Trophoblast cell (in vitro differentiated cells and primary cell): ENCODE data around the gene KIRREL2. TPM values are rescaled to one million over a fixed set of nuclear protein-coding genes. Genes with fewer than 3 reads are reported as not detected.

Source experiments
- DNase-seq, 2 donors: peaks; one replicate each; pipeline ENCODE4 v3.0.0-alpha.2; 2016
- H2AFZ ChIP-seq: 2 replicates; pipeline ENCODE4 v1.6.1; 2013; ENCODE audit warnings: low read length, moderate library complexity, mild to moderate bottlenecking; ENCODE audit not compliant: insufficient read depth, poor library complexity
- H2AK5ac ChIP-seq: 2 replicates; pipeline ENCODE4 v1.6.1; 2013; ENCODE audit warnings: mild to moderate bottlenecking, low read length
- H2BK120ac ChIP-seq: 2 replicates; pipeline ENCODE4 v1.6.1; 2013; ENCODE audit warnings: low read length, mild to moderate bottlenecking, moderate library complexity; ENCODE audit not compliant: insufficient read depth, poor library complexity
- H2BK12ac ChIP-seq: 2 replicates; pipeline ENCODE4 v1.6.1; 2013; ENCODE audit warnings: mild to moderate bottlenecking, low read length, moderate library complexity
- H2BK5ac ChIP-seq: 2 replicates; pipeline ENCODE4 v1.6.1; 2013; ENCODE audit warnings: low read length, low read depth, moderate library complexity, mild to moderate bottlenecking; ENCODE audit not compliant: poor library complexity
- H3K14ac ChIP-seq: 2 replicates; pipeline ENCODE4 v1.6.1; 2013; ENCODE audit warnings: mild to moderate bottlenecking, low read length
- H3K18ac ChIP-seq: 2 replicates; pipeline ENCODE4 v1.6.1; 2013; ENCODE audit warnings: mild to moderate bottlenecking, low read length
- H3K23ac ChIP-seq: 2 replicates; pipeline ENCODE4 v1.6.1; 2013; ENCODE audit warnings: low read length
- H3K27ac ChIP-seq: 2 replicates; pipeline ENCODE4 v1.5.1; 2013; ENCODE audit warnings: low read depth, mild to moderate bottlenecking, inconsistent platforms, low read length, moderate library complexity
- H3K27me3 ChIP-seq: 2 replicates; pipeline ENCODE4 v1.6.1; 2013; ENCODE audit warnings: inconsistent platforms, mild to moderate bottlenecking, low read length, moderate library complexity; ENCODE audit not compliant: insufficient read depth
- H3K36me3 ChIP-seq, 2 experiments: 1 replicate in 1 of 2; 2 replicates in 1 of 2; pipeline ENCODE4 v1.6.1; 2013; ENCODE audit warnings: low read length in 2 of 2, mild to moderate bottlenecking in 2 of 2, moderate library complexity in 1 of 2; ENCODE audit not compliant: insufficient read depth in 2 of 2, control insufficient read depth in 1 of 2
- H3K4ac ChIP-seq: 2 replicates; pipeline ENCODE4 v1.6.1; 2013; ENCODE audit warnings: low read depth, mild to moderate bottlenecking, low read length, moderate library complexity
- H3K4me1 ChIP-seq, 2 experiments: 1 replicate in 1 of 2; 2 replicates in 1 of 2; pipeline ENCODE4 v1.6.1; 2013; ENCODE audit warnings: low read length in 2 of 2, mild to moderate bottlenecking in 2 of 2, moderate library complexity in 1 of 2; ENCODE audit not compliant: insufficient read depth in 2 of 2, control insufficient read depth in 1 of 2
- H3K4me2 ChIP-seq: 2 replicates; pipeline ENCODE4 v1.6.1; 2013; ENCODE audit warnings: inconsistent platforms, mild to moderate bottlenecking, low read length, moderate library complexity
- H3K4me3 ChIP-seq: 2 replicates; pipeline ENCODE4 v1.5.1; 2013; ENCODE audit warnings: mild to moderate bottlenecking, low read depth, low read length, inconsistent platforms
- H3K79me1 ChIP-seq: one replicate; pipeline ENCODE4 v1.6.1; 2013; ENCODE audit warnings: low read length
- H3K79me2 ChIP-seq: 2 replicates; pipeline ENCODE4 v1.6.1; 2013; ENCODE audit warnings: low read length, mild to moderate bottlenecking; ENCODE audit not compliant: control insufficient read depth, insufficient read depth, poor library complexity
- H3K9ac ChIP-seq: 2 replicates; pipeline ENCODE4 v1.6.1; 2013; ENCODE audit warnings: mild to moderate bottlenecking, low read length
- H3K9me3 ChIP-seq: 2 replicates; pipeline ENCODE4 v1.6.1; 2013; ENCODE audit warnings: low read depth, mild to moderate bottlenecking, control low read depth, inconsistent platforms, low read length; ENCODE audit not compliant: insufficient read depth
- H4K12ac ChIP-seq: 2 replicates; pipeline ENCODE4 v1.6.1; 2013; ENCODE audit warnings: low read depth, mild to moderate bottlenecking, low read length, moderate library complexity
- H4K8ac ChIP-seq: 2 replicates; pipeline ENCODE4 v1.6.1; 2013; ENCODE audit warnings: low read depth, mild to moderate bottlenecking, low read length, moderate library complexity
- H4K91ac ChIP-seq: one replicate; pipeline ENCODE4 v1.6.1; 2013; ENCODE audit warnings: low read depth, mild to moderate bottlenecking, low read length, moderate library complexity
- WGBS: extraction: QIAGEN DNeasy Blood & Tissue Kit; methylation state at CpG from one replicate; pipeline ENCODE4 v1.1.7; 2013; ENCODE audit warnings: missing lambda C conversion rate; ENCODE audit not compliant: insufficient read length, insufficient coverage; ENCODE audit errors: extremely low coverage; 5-methylcytosine and 5-hydroxymethylcytosine counted together
- polyA plus RNA-seq: library from polyadenylated mRNA; stranded (reverse); fragments of 200-250 nt; gene quantifications from 2 replicates; pipeline ENCODE4 v1.2.3, GENCODE V29; 2013

The KIRREL2 gene
- polyA plus RNA-seq = 0.10 and 0.11 TPM in 2 replicates

DNA sequence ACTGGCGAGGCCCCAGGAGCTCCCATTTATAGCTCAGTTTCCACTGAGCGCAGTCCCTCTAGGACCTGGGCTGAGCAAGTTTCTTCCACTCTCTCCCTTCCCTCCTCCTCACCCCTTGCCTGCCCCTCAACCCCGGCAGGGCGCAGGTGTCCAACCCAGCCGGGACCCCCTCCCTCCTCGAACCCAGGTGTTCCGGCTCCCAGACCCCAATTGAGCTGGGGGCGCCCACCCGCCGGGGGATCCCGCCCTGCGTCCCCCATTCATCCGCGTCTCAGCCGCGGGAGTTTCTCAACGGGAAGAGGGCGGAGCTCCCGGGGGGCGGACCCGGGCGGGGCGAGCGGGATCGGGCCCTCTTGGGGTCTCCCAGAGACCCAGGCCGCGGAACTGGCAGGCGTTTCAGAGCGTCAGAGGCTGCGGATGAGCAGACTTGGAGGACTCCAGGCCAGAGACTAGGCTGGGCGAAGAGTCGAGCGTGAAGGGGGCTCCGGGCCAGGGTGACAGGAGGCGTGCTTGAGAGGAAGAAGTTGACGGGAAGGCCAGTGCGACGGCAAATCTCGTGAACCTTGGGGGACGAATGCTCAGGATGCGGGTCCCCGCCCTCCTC, at the start of gene KIRREL2:
Gene KIRREL2 (plus strand): TSS at position 366 of the 604 bp plus-strand sequence. CDS start 209 bp downstream, at position 575.
- Histone ChIP-seq H2AFZ (peak within 1 kb of the TSS; percentile 8), H3K4me2 (peak within 1 kb of the TSS; percentile 62), H3K14ac (no peak within 1 kb of the TSS), H4K12ac (no peak within 1 kb of the TSS), H4K91ac (no peak within 1 kb of the TSS), H3K4ac (no peak within 1 kb of the TSS), H2BK12ac (no peak within 1 kb of the TSS), H3K18ac (no peak within 1 kb of the TSS), H3K9me3 (peaks cover 2% of the 10 kb centered on the region), H2BK120ac (no peak within 1 kb of the TSS), H3K36me3 (no peaks in the 10 kb centered on the region), H3K23ac (no peak within 1 kb of the TSS), H3K27me3 (peaks cover 47% of the 10 kb centered on the region), H3K4me3 (peak within 1 kb of the TSS; percentile 27), H3K4me1 (peaks cover 6 to 9% of the 10 kb centered on the region in 2 experiments), H4K8ac (no peak within 1 kb of the TSS), H3K9ac (no peak within 1 kb of the TSS), H3K27ac (no peak within 1 kb of the TSS), H2BK5ac (no peak within 1 kb of the TSS), H3K79me1 (no peaks in the 10 kb centered on the region), H3K79me2 (no peaks in the 10 kb centered on the region), H2AK5ac (no peak within 1 kb of the TSS)
- no peak for DNase-seq
- WGBS = no CpG with 5 or more reads among the region's 42 CpGs

- DNase-seq = no peak
- Histone ChIP-seq H3K27ac (no peak overlapping the region), H3K18ac (no peak overlapping the region)
Measured at GRCh38 chr19:35807633-35808032, 49.1 kb upstream of the KIRREL2 start.

DNA sequence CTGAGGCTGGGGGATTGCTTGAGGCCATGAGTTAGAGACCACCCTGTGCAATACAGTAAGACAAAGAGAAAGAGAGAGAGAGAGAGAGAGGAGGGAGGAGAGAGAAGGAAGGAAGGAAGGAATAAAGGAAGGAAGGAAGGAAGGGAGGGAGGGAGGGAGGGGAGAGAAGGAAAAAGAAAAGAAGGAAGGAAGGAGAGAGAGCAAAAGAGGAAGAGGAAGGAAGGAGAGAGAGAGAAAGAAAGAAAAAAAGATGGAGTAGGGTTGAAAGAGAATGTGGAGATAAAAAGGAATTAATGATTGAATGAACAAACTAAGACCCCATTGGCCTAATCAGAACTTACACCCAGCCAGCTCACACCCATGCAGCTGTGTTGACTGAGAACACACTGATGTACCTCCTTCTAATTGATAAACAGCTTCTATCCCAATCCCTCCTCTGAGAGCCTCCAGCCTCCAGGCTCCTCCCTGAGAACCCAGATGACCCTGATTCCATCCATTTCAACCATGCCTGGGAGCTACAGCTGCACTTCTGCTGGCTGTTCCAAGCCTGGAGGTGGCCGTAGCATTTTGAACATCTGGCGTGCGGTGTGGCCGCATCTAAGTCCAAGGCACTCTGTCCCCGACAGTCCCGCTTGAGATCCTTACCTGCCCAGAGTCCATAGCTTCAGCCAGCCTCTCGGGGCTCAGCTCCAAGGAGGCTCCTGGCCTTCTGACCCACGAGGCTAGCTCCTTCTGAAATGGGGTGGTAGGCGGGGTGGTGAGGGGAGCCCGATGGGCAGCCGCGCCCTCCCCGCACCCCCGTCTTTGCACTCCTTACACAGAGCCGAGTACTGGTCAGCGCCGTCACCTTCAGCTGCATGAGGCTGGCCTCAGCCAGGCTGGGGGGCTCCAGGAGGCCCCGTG, 45.1 kb upstream of the KIRREL2 start:
- no peak overlapping the region for H3K23ac ChIP-seq
- peak; percentile 44 to 71 for DNase-seq
- H3K9ac ChIP-seq = no peak overlapping the region
- no peak overlapping the region for H3K4me3 ChIP-seq
- no peak overlapping the region for H2BK120ac ChIP-seq
- H3K14ac ChIP-seq = no peak overlapping the region
- H3K27ac ChIP-seq = no peak overlapping the region
- H2AK5ac ChIP-seq = no peak overlapping the region
- H3K4me2 ChIP-seq = no peak overlapping the region
- H2AFZ ChIP-seq = no peak overlapping the region
- H4K12ac ChIP-seq = no peak overlapping the region
- no peaks in the 10 kb centered on the region for H3K27me3 ChIP-seq
- H2BK12ac ChIP-seq = no peak overlapping the region
- WGBS = no CpG with 5 or more reads among the region's 18 CpGs
- H3K18ac ChIP-seq = no peak overlapping the region
- no peaks in the 10 kb centered on the region for H3K36me3 ChIP-seq
- no peaks in the 10 kb centered on the region for H3K4me1 ChIP-seq
- no peaks in the 10 kb centered on the region for H3K9me3 ChIP-seq
- no peaks in the 10 kb centered on the region for H3K79me2 ChIP-seq
- H2BK5ac ChIP-seq = no peak overlapping the region
- no peak overlapping the region for H4K8ac ChIP-seq
- no peak overlapping the region for H4K91ac ChIP-seq
- no peak overlapping the region for H3K4ac ChIP-seq
- H3K79me1 ChIP-seq = no peaks in the 10 kb centered on the region

More at GRCh38 chr19:35807633-35808032, 49.1 kb upstream of the KIRREL2 start:
- H3K4ac ChIP-seq = no peak overlapping the region
- H2AFZ ChIP-seq = no peak overlapping the region
- no peaks in the 10 kb centered on the region for H3K36me3 ChIP-seq
- no peak overlapping the region for H3K14ac ChIP-seq
- H3K4me2 ChIP-seq = no peak overlapping the region
- H4K8ac ChIP-seq = no peak overlapping the region
- H3K23ac ChIP-seq = no peak overlapping the region
- no peaks in the 10 kb centered on the region for H3K4me1 ChIP-seq
- H3K9ac ChIP-seq = no peak overlapping the region
- H3K79me2 ChIP-seq = no peaks in the 10 kb centered on the region
- WGBS = no CpG with 5 or more reads among the region's 5 CpGs
- H4K12ac ChIP-seq = no peak overlapping the region
- no peaks in the 10 kb centered on the region for H3K79me1 ChIP-seq
- no peak overlapping the region for H3K4me3 ChIP-seq
- H2BK5ac ChIP-seq = no peak overlapping the region
- no peak overlapping the region for H2BK120ac ChIP-seq
- no peak overlapping the region for H2BK12ac ChIP-seq
- H4K91ac ChIP-seq = no peak overlapping the region
- H3K9me3 ChIP-seq = peaks cover 3% of the 10 kb centered on the region
- H2AK5ac ChIP-seq = no peak overlapping the region
- H3K27me3 ChIP-seq = no peaks in the 10 kb centered on the region

DNA sequence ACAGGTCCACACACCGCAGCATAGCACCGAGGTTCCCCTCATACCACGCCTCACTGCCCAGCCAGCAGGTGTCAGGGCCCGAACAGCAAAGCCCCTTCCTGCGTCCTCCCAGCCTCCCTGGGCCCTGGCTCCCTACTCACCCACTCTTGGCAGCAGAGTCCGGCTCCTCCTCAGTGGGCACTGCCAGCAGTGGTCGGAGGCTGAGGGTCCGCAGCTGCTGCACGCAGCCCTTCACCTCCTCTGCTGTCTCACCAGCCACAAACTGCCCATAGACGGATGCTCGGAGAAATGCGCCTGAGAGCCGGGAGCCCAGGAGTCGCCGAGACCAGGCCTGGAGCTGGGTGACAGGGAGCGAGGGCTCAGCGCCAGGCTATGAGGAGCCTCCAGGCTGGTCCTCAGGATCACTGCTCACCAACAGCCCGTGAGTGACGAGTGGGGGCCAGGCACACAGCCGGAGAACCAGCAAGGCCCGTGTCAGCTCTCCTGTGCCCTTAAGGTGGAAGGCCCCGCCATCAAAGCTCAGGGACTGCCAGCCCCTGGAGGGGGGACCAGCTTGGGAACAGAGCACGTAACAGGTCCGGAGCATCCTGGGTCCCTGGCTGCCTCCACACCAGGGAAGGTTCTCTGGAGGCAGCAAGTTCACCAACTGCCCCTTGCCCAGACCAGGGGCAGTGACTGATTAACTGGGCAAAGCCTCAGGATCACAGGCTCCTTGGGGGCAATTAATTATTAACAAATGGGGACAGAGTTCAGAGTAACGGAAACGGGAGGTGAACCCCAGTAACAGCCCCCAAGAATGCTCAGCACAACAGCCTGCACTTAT, 44.3 kb upstream of the KIRREL2 start, which contains the start of gene PRODH2:
Gene PRODH2 (minus strand): TSS at position 626 of the 823 bp plus-strand sequence. CDS start 40 bp downstream, at position 586.
- H3K4me3 ChIP-seq = no peak within 1 kb of the TSS
- no peak within 1 kb of the TSS for H4K8ac ChIP-seq
- H3K14ac ChIP-seq = no peak within 1 kb of the TSS
- H3K27me3 ChIP-seq = no peaks in the 10 kb centered on the region
- H3K23ac ChIP-seq = no peak within 1 kb of the TSS
- no peak within 1 kb of the TSS for H3K18ac ChIP-seq
- DNase-seq = no peak
- H3K36me3 ChIP-seq = no peaks in the 10 kb centered on the region
- H3K27ac ChIP-seq = no peak within 1 kb of the TSS
- H2AK5ac ChIP-seq = no peak within 1 kb of the TSS
- no peak within 1 kb of the TSS for H4K91ac ChIP-seq
- H3K79me1 ChIP-seq = no peaks in the 10 kb centered on the region
- H2BK12ac ChIP-seq = no peak within 1 kb of the TSS
- no peak within 1 kb of the TSS for H3K4me2 ChIP-seq
- no peak within 1 kb of the TSS for H3K4ac ChIP-seq
- H4K12ac ChIP-seq = no peak within 1 kb of the TSS
- no CpG with 5 or more reads among the region's 26 CpGs for WGBS
- H2BK5ac ChIP-seq = no peak within 1 kb of the TSS
- no peak within 1 kb of the TSS for H3K9ac ChIP-seq
- H3K79me2 ChIP-seq = no peaks in the 10 kb centered on the region
- no peaks in the 10 kb centered on the region for H3K4me1 ChIP-seq
- H3K9me3 ChIP-seq = no peaks in the 10 kb centered on the region
- H2BK120ac ChIP-seq = no peak within 1 kb of the TSS
- no peak within 1 kb of the TSS for H2AFZ ChIP-seq
